C4-2B (cell line): ENCODE data around the gene IST1.

ENCODE experiments used
- CTCF ChIP-seq: fragments of 450-650 bp; conservative IDR thresholded peaks from 2 replicates; pipeline ENCODE4 v1.5.1; 2017; ENCODE audit warnings: mild to moderate bottlenecking
- ZFX ChIP-seq: fragments of 450-650 bp; IDR thresholded peaks from 2 replicates; pipeline ENCODE4 v1.6.1; 2017

- TF ChIP-seq CTCF (no peak), ZFX (no peak)
Measured at GRCh38 chr16:71920658-71921057, 25.3 kb downstream of the IST1 start.
